HG03575 (cell line): ENCODE data around the gene RGS8.
"Not testable (repeated sequence)": the region's sequence is repeated elsewhere in the genome, so short reads cannot be mapped to it uniquely, and the experiment has no call there.

Experiments
- ATAC-seq: cut with Tn5 transposase; IDR thresholded peaks from one replicate; pipeline ENCODE4 v1.9.1; 2021; ENCODE audit not compliant: unreplicated experiment, insufficient number of reproducible peaks, low FRiP score; ENCODE audit errors: extremely low read depth

The RGS8 gene

GRCh38 chr1:182704677-182705076, 20.3 kb upstream of the RGS8 start:
- no peak for ATAC-seq

- no peak for ATAC-seq
These were observed 19.2 kb upstream of the RGS8 start for GRCh38 chr1:182703539-182703938.

GRCh38 chr1:182702826-182703524, 18.6 kb upstream of the RGS8 start:
- no peak for ATAC-seq

DNA sequence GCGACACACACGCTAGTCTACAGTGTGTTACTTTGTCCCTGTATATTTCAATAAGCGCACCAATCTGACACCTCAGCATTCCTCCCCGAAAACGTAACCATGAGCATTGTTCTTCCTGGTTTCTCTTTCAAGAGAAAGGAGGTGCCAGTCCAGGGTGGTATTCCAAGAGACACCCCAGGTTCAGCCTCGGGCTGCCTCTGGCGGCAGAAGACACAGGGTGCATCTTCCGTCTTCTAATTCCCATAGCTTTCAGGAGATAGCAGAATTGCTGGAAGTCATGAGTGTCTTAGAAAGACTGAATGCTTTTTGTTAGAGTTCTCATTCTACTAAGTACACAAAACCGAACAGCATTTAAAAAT, 15.9 kb upstream of the RGS8 start:
- no peak for ATAC-seq

DNA sequence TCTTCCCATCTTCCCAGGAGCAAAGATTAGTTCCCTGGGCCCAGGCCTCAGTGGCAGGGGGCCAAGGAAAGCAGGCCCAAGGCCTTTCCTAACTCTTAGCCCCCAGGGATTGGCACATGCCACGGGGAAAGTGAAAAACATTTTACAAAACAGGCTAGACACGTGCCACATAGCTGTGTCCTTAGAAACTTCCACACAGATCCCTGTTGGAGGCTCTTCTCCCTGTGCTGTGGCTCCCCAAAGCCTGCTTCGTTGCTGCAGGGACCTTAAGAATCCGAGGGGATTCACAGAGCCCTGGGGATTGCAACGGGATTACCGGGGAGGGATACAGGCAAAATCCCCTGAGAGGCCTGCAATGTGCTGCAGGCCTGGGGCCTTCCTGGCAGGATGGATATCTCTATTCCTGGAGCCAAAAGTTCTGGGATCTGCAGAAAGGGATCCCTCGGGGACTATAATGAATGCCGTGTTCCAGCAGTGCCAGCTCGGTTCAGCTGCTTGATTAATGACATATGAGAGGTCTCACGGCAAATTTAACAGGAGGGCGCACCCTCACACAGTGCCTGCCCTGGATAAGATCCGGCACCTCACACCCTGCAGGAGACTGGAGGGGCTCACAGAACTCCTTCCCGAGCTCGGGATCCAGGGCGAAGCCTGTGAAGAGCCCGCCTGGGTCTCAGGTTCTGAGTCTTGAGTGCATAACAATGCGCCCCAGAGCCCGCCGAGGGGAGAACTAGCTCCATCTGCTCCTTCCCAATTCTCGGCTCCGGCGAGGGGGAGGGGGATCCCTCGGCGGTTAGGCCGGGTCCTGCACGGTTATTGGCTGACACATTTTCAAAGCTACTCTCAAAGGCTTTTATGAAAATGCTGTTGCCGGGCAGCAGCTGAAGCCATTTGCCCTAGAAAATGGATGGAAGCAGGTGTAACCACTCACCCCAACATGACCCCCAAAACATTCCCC, 15.3 kb upstream of the RGS8 start:
- no peak for ATAC-seq

DNA sequence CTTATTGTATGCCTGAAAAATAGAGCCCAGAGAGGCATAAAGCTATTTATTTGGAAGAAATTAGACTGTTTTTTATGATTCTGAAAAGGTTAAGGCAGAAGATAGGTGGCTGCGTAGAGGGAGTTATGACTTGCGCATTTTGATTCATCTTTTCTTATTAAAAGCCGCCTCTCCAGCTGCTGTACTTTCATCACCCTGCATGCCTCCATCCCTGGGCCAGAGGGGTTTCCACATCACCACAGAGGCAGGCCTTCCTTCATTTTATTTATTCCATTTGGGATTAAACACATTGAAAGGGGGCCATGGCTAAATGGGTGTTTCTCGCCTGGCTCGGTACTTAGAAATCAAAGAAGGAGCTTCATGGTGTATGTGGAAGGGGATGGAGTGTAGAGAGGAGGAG, 14.6 kb upstream of the RGS8 start:
- ATAC-seq = no peak

DNA sequence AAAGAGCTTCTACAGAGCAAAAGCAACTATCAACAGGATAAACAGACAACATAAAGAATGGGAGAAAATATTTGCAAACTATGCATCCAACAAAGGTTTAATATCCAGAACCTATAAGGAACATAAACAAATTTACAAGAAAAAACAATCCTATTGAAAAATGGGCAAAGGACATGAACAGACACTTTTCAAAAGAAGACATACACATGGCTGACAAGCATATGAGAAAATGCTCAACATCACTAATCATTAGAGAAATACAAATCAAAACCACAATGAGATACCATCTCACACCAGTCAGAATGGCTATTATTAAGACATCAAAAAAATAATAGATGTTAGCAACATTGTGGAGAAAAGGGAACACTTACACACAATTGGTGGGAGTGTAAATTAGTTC, 8.8 kb upstream of the RGS8 start:
- ATAC-seq = not testable (repeated sequence)

GRCh38 chr1:182690886-182691443, 6.6 kb upstream of the RGS8 start:
- no peak for ATAC-seq

- ATAC-seq = no peak
These were observed 4.2 kb upstream of the RGS8 start for GRCh38 chr1:182688436-182689205.

DNA sequence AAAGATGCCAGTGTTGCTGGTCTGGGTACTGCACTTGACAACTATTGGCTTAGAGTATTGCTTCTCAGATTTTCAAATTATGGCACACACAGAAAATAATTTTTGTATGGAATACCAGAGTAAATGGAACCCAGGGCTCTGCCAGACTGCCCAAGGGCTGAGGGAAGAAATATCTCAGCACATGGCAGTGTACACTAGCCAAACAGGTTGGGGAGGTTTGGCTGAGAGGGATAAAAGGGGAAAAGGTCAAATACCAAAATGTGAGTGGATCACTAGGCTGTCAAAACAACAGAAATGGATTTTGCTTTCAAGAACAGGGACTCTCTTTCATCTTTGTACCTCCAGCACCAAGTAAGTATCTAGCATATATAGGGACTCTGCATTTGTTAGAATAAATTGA, 3.0 kb upstream of the RGS8 start:
- ATAC-seq = no peak

GRCh38 chr1:182686446-182686845, 2.1 kb upstream of the RGS8 start:
- no peak for ATAC-seq

GRCh38 chr1:182685215-182685614, 828 bp upstream of the RGS8 start:
- no peak for ATAC-seq

DNA sequence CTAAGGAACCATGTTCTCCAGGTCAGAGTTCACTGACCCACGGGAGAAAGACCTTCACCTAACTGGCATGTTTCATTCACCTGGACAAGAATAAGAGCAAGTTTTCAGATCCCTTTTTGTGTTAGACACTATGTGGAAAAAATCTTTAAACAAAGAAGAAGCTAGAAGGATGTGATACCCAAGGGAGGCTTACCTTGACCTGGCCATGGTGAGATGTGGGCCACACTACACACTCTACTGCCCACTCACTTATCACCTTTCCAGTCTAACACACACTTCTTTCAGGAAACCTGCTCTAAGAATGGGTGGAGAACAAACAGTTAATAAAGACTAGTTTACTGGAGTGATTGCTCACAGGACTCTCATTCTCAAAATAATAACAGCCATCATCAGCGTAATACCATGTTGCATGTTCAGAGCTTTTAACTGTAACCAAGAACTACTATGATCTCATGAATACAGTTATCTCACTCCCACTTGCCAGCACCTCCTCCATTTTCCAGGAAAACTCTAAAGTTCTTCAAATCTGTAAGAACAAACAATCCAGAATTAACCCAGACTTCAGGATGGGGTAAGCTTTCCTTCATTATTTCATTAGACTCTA, 1.4 kb downstream of the RGS8 start:
- ATAC-seq = no peak

GRCh38 chr1:182682406-182682805, 2.0 kb downstream of the RGS8 start:
- no peak for ATAC-seq

- ATAC-seq = no peak
These were observed 2.8 kb downstream of the RGS8 start for GRCh38 chr1:182681568-182681912.

DNA sequence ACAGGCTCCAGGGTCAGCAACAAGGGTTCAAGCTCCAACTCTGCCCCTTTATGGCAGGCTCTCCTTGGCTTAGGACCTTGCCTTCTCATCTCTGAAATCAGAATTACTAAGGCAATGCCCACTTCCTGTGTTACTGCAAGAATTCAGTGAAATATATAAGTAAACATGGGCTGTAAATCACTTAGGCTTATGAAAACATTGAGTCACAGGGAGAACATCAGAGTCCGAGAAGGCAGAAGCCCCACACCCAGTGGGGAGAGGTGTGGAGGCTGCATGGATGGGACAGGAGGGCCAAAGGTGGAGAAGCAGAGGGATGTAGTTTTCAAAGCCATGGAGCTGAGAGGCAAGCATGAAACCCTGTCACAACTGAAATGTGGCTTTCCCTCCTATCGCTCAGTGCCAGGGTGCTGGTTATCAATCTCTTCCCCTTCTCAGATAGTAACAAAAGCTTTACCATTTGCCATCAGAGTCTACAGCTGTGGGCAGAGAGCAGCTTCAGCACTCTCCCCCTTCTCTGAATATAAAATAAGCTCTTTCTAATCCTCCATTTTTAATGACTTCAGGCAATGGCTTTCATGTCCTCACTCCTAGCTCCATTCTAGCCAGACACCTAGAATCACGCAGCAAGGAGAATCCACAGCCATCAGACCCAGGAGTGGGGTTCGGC, 3.4 kb downstream of the RGS8 start:
- no peak for ATAC-seq

- ATAC-seq = no peak
These were observed 4.0 kb downstream of the RGS8 start for GRCh38 chr1:182680408-182680807.

GRCh38 chr1:182679684-182680083, 4.7 kb downstream of the RGS8 start:
- ATAC-seq = no peak
